NCI-H524 (cell line): ENCODE data around the gene SUCLG2.

Experiments used
- DNase-seq, 2 experiments: peaks; one replicate each; lab custom pipeline; 2025; lab: John Stamatoyannopoulos, UW

The SUCLG2 gene

DNA sequence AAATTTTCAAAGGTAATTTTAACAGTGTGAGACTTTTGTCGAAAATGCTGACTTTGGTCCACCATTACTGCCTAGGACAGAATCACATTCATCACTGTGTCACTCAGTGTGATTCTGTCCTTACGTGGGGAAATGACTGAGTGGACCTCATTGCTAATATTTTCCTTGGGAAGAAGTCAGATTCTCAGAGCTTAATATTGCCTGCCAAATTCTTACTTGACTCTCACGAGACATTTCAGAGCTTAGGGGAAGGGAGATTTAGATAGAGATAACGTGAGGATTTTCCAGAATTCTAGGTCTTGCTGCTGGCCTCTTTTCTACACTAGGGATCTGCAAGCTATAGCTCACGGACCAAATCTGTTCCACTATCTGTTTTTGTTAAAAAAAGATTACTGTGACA is 270.4 kb downstream of the SUCLG2 start:
- no peak for DNase-seq

DNA sequence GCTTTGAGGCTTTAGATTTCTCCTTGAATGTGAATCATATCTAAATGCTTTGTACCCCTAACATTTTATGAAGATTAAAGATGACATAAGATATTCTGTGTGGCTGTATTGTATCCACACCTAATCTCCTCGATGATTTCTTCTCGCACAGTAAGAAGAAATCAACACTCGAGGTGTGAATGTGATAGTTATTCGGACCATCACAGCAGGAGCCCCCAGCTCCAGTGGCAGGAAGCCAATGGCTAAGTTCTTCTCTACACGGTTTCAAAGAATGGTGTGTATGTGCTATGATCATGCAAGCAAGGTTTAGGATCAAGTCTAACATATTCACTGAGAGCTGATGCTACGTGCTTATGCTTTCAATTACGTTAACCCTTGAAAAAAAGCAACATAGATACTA is 271.0 kb downstream of the SUCLG2 start:
- DNase-seq: no peak

DNA sequence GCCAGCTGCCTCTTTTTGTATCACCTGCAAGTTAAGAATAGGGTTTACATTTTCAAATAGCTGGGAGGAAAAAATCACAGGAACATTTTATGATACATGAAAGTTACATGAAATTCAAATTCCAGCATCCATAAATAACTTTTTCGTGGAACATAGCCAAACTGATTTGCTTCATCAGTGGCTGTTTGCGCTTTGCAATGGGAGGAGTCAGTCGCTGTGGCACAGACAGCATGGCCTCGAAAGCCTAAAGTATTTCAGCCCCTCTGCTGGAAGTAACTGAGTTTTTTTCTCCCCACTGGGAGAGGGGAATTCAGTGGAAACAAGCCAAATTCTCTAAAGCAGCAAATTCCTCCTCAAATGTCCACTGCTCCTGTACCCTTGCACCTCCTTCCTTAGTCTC is 271.9 kb downstream of the SUCLG2 start:
- no peak for DNase-seq

DNA sequence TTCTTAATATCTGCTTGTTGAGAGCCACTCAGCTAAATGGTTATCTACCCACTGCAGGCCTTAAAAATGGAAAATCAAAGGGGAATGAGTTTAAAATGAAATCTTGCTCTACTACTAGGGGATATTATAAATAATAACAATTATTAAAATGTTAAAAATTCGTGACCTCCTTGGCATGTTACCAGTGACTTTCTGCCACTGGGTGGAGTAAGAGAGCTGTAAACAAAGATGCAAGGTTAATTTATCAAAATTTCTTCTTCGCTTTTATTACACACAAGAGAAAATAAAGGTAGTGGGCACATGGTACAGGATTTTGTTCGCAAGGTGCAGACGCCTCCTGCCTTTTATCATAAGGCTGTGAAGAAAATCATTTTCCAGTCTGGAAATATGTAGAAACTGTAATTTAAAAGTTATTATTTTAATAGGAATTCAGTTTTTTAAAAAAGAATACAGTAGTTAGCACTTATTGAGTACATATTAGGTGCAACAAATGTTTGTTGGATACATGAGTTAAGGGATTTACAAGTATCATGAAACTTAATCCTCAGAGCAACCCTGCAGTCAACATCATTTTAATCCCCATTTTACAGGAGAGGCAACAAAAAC is 272.6 kb downstream of the SUCLG2 start:
- peak; percentile 2 to 38 for DNase-seq

DNA sequence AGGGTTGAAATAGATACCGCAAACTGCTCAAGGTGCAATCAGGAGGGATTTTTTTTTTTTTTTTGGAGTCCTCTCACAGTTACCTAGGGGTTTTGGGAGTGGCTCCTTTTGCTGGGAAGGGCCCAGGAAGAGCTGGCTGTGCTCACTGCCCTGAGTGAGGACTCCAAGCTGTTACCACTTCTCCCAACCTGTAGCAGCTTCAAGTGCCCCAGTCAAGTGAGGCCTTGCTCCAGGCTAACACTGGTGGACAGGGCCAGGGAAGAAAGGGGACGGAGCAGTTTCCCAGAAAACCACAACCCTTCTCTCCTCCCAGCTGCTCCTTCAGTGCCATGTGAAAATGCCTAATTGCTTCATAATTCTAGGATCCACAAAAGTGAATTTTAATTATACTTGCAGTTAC is 274.3 kb downstream of the SUCLG2 start:
- no peak for DNase-seq

DNA sequence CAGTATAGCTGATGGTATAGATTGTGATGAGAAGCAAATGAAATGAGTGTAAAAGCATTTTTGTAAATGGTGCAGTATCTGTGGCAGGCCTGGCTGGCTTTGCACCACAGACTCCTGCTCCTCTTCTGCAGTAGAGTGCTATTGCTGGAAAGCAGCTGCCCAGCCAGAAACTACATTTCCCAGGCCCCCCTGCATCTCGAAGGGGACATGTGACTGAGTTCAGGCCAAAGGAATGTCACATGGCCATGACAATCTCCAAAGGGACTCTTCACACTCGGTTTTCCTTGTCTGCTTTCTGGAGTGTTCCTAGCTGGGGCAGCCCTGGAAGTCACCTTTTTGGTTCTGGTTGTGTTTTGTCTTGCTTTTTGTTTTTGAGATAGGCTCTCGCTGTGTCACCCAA is 277.1 kb downstream of the SUCLG2 start:
- no peak for DNase-seq

DNA sequence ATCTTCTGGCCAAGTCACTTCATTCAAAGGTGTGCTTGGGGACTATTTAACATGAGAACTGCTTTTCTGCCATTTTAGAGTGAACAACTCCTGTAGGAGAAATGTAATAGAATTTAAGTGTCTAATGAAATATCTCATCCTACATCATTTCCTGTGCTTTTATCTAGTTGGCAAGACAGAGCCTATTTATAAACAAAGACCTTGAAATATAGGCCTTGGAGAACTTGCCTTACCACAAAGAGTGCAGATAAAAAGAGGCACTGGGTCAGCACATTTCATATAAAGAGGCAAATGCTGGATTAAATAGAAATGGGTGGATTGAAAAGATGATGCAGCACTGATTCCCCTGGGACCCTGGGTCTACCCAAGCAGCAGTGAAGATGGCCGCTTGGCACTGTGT is 278.0 kb downstream of the SUCLG2 start:
- DNase-seq: no peak

DNA sequence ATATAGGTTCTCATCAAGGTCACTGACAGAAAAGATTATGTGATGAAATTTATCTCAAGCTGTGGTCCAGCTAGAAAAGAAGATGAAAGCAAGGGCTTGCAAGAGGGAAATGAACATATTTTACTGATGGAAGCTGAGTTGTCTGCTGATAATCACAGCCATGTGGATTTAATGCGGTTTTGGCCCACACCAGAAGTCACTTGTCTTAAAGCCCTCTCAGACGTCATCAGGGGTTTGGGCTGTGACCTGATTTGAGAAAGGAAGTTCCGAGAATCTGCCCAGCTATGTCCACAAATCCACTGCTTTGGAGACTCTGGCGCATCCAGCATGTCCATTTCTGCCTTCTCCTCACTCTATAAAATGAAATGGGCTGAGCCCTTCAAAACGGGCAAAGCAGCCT is 278.4 kb downstream of the SUCLG2 start:
- no peak for DNase-seq

DNA sequence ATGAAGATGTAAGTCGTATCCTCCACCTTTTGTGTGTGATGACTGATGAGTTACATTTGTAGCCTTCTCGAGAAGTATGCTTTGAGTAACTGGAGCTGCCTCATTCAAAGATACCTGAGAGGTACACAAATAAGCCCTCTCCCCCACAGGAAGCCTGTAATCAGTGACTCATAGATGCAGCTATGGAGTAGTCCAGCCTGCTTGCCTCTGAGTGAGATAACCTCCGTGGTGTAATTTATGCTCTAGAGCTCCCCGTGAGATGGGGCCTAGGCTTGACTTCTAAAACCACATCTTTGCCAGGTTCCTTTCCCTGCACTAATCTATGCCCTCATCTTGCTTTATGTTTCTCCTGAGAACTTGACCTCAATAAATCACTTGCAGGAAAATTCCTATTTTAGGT is 291.7 kb downstream of the SUCLG2 start:
- DNase-seq: no peak

DNA sequence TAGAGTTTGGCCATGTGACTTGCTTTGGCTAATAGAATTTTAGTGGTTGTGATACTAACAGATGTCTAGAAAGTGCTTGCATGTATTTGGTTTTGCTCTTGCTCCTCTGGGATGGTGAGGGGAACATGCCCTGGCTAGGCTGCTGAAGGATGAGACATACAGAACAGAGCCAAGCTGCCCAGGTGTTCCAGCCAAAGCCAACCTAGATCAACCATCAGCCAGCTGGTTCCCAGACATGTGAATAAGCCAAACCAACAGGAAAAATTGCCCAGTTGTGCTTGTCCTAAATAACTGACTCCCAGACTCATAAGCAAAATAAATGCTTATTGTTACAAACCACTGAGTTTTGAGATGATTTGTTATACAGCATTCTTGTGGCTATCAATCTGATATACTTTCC is 292.6 kb downstream of the SUCLG2 start:
- no peak for DNase-seq

DNA sequence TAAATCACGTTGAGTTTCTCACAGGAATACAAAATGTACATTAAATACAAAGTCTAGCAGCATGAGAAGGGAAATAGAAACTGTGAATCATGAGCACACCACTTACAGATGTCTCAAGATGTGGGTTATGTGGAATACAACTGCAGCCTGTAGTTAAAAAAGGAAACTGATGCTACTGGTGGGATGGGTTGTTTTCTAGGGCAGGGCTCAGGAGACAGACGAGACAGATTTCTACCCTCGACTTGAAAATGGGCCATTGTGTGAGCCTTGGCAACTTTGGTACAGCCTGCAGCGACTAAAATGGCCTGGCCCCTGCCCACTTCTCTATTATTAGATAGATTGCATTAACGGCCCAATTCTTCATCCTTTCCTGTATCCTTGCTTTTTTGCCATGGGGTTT is 293.1 kb downstream of the SUCLG2 start:
- DNase-seq: no peak

DNA sequence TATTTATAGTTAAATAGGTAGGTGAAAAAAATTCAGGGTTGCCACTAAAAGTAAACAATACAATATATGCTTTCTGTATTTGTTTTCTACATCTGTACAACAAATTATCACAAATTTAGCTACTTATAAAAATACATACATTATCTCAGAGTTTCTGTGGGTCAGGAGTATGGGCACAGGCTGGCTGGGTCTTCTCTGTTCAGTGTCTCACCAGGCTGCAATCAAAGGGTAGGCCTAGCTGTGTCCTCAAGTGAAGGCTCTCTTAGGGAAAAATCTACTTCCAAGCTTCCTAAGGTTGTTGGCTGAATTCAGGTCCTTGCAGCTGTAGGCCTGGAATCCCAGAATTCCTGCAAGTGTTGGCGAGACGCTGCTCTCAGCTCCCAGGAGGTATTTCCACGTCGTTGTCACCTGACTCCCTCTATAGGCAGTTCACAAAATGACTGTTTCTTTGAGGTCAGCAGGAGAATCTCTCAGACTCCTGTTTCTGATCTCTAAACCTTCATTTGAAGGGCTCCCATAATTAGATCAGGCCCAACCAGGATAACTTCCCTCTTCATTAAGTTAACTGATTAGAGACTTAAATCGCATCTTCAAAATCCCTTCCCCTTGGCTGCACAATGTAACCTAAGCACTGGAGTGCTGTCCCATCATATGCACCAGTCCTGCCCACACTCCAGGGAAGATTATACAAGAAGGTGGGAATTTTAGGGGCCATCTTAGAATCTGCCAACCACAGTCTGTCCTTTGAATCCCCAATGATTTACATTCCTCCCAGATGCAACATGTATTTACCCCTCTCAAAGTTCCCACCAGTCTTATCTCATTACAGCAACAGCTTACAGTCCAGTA is 296.6 kb downstream of the SUCLG2 start:
- DNase-seq: peak; percentile 88 to 92

DNA sequence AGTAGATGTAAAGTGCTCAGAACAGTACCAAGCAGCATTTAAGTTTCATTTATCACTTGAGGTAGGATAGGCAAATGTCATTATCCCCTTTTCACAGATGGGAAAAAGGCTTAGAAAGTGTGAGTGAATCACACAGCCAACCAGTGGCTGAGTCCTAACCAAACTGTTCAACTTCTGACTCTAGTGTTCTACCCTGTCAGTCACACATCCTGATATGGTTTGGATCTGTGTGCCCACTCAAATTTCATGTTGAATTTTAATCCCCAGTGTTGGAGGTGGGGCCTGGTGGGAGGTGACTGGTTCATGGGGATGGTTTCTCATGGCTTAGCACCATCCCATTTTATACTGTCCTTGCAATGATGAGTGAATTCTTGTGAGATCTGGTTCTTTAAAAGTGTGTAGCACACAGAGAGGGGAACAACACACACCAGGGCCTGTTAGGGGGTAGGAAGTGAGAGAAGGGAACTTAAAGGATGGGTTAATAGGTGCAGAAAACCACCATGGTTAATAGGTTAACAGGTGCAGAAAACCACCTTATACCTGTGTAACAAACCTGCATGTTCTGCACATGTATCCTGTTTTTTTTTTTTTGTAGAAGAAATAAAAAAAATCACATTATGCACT is 304.7 kb downstream of the SUCLG2 start:
- DNase-seq: no peak

DNA sequence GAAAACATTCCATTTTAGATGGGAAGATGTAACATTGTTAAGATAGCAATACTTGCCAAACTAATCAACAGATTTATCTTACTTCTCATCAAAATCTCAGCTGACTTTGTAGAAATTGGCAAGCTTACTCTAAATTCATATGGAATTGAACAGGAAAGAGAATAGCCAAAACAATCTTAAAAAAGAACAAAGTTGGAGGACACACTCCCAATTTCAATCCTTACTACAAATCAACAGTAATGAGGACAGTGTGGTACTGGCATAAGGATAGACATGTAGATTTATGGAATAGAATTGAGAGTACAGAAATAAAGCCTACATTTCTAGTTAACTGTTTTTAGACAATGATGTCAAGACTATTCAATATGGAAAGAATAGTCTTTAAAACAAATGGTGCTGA is 308.3 kb downstream of the SUCLG2 start:
- no peak for DNase-seq

DNA sequence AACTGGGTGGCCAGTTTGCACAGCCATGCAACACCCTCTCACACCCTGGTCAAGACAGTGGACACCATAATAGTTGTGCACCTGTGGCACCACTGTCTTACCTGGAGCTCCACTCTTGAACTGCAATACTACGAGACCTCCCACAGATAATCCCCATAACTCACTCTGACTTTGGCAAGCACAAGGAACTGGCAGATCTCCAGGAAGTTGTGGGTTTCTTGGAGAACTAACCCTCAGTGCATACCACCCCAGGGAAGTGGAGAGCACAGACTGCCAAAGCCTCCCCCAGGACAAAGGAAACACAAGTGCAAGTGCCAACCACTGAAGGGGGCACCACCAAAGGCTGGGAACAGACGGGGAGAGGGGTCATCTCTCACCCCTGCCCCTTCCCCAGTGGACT is 318.6 kb downstream of the SUCLG2 start:
- DNase-seq: no peak

DNA sequence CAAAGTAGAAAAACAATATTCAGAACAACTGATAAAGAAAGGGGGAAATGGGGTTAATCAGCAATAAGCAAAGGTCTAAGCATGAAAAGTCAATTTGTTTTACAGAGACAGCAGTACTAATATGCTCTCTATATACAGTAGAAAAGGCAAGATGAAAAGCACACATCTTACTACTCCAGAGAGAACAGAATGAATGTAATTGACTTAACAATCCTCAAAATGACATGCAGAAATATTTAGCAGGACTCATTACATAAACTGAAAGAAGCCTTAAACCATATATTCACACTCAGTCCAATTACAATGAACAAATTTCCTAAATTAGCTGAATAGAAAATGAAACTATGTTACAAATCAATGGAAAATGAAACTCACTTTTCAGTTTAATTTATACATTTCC is 319.8 kb downstream of the SUCLG2 start:
- no peak for DNase-seq

DNA sequence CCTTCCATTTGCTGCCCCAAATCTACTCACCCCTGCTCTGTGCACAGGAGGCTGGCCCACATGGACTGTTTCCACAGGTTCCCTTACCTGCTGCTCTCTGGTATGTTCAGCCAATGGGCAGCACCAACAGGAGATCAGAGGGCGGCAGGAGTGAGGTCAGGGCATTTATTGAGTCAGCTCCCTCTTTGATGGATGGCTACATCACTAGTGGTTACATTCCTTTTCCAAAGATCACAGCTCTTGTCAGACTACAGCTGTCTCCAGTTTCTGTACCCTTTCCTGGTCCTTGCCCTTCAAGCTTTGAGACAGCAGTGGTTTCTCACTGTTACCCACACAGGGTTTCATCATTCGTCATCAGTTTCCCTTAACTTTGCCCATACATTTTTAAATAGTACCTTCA is 325.1 kb downstream of the SUCLG2 start:
- no peak for DNase-seq

DNA sequence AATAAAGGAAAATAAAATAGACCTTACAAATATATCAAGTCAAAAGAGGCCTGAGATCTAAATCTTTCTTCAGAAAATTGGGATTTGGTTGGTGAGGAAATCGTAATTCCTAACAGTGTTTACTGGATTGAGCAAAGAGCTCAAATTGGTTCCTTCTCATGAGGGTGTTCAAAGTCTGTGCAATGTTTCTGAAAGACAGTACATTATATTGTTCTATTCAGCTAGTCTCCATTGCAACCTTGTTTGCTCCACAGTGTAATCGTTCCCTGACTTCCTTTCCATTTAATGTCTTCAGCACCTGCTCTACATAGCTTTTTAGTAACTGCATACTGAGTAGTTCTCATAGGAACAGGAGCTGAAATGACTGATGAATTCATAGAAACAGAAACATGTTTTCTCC is 326.8 kb downstream of the SUCLG2 start:
- no peak for DNase-seq

DNA sequence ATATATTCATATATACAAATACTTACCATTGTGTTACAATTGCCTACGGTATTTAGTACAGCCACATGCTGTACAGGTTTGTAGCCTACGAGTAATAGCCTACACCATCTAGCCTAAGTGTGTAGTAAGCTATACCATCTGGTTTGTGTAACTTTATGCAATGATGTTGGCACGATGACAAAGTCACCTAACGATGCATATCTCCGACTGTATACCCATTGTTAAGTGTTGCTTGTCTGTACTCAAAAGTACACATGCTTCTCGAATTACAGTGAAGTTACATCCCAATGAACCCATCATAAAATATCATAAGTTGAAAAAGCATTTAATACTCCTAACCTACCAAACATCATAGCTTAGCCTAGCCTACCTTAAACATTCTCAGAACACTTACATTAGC is 329.2 kb downstream of the SUCLG2 start:
- DNase-seq: peak in 1 of 2 experiments; percentile 3
